Endothelial cell of umbilical vein (primary cell): ENCODE data around the gene JUP. TPM values are rescaled to one million over a fixed set of nuclear protein-coding genes. Genes with fewer than 3 reads are reported as not detected.

Experiments
- BruUV-seq: library from RNA; stranded (reverse); fragments of 400-500 nt; replicated peaks from 2 replicates; lab custom pipeline; 2021; lab: Mats Ljungman, UMichigan
- CTCF ChIA-PET: fragments of 300-600, 350-600 bp; sonication (Branson Sonifier 250); formaldehyde crosslinking; loops from one replicate; lab custom pipeline; 2021; ENCODE audit warnings: antibody characterized with exemption, inconsistent platforms; lab: Charles Lee
- POLR2A ChIA-PET: fragments of 300-600, 350-600 bp; sonication (Branson Sonifier 250); formaldehyde crosslinking; loops from one replicate; lab custom pipeline; 2021; ENCODE audit warnings: antibody characterized with exemption, inconsistent platforms; lab: Charles Lee
- DNase-seq: peaks from one replicate; pipeline ENCODE4 v3.0.0-alpha.2; 2011; ENCODE audit warnings: low read depth, low spot score
- FAIRE-seq: peaks from 2 replicates; lab custom pipeline; 2011; peaks lifted over from hg19 to GRCh38; lab: Jason Lieb, UNC
- H2AFZ ChIP-seq: 2 replicates; pipeline ENCODE4 v1.6.0; 2012; ENCODE audit warnings: low read depth, low read length, control low read depth, inconsistent platforms
- H3K27ac ChIP-seq: 2 replicates; pipeline ENCODE4 v1.5.1; 2011; ENCODE audit warnings: low read depth, mild to moderate bottlenecking, control low read depth, low read length, moderate library complexity; ENCODE audit not compliant: insufficient read depth
- H3K27me3 ChIP-seq, 2 experiments: 2 replicates each; pipeline versions ENCODE4 v1.6.0 to v1.6.1; 2011; ENCODE audit warnings: low read length in 2 of 2, mixed read lengths in 1 of 2; ENCODE audit not compliant: control insufficient read depth in 2 of 2, insufficient read depth in 2 of 2
- H3K36me3 ChIP-seq, 2 experiments: 2 replicates in 1 of 2; 3 replicates in 1 of 2; pipeline ENCODE4 v1.5.1; 2011; ENCODE audit warnings: low read length in 2 of 2, mild to moderate bottlenecking in 1 of 2, moderate library complexity in 1 of 2; ENCODE audit not compliant: control insufficient read depth in 2 of 2, insufficient read depth in 2 of 2; ENCODE audit errors: extremely low read depth in 1 of 2
- H3K4me1 ChIP-seq: 3 replicates; pipeline ENCODE4 v1.5.1; 2011; ENCODE audit warnings: mild to moderate bottlenecking, low read length; ENCODE audit not compliant: control insufficient read depth, insufficient read depth; ENCODE audit errors: extremely low read depth
- H3K4me2 ChIP-seq: 2 replicates; pipeline ENCODE4 v1.6.1; 2011; ENCODE audit warnings: low read length, control low read depth, mixed read lengths; ENCODE audit not compliant: insufficient read depth
- H3K4me3 ChIP-seq, 3 experiments: fragments of 200-600 bp in 1 of 3; sonication (generic), shearing (Covaris generic) in 1 of 3; replicated peaks in 1 of 3; 2 replicates each; pipeline ENCODE4 v1.5.1; 2011 to 2016; ENCODE audit warnings: control low read depth in 3 of 3, low read length in 3 of 3, mild to moderate bottlenecking in 2 of 3, inconsistent platforms in 1 of 3, low read depth in 1 of 3, moderate library complexity in 1 of 3; ENCODE audit not compliant: insufficient read depth in 1 of 3
- H3K79me2 ChIP-seq: 2 replicates; pipeline ENCODE4 v1.6.0; 2012; ENCODE audit warnings: low read length, inconsistent platforms; ENCODE audit not compliant: control insufficient read depth, insufficient read depth
- H3K9ac ChIP-seq: replicated peaks from 2 replicates; pipeline ENCODE3; 2011; ENCODE audit warnings: low read length, control low read depth; ENCODE audit not compliant: insufficient read depth; ENCODE audit errors: extremely low read depth
- H3K9me1 ChIP-seq: replicated peaks from 3 replicates; pipeline ENCODE4 v1.6.0; 2011; ENCODE audit warnings: mild to moderate bottlenecking, low read length; ENCODE audit not compliant: control insufficient read depth, insufficient read depth; ENCODE audit errors: extremely low read depth
- H3K9me3 ChIP-seq: replicated peaks from 2 replicates; pipeline ENCODE4 v1.5.1; 2012; ENCODE audit warnings: low read length, inconsistent platforms; ENCODE audit not compliant: control insufficient read depth, insufficient read depth
- H4K20me1 ChIP-seq: replicated peaks from 2 replicates; pipeline ENCODE3; 2011; ENCODE audit warnings: mild to moderate bottlenecking, low read length; ENCODE audit not compliant: control insufficient read depth, insufficient read depth; ENCODE audit errors: extremely low read depth
- EZH2 ChIP-seq: IDR thresholded peaks from 2 replicates; pipeline ENCODE4 v1.6.1; 2012; ENCODE audit warnings: borderline replicate concordance, low read depth, mild to moderate bottlenecking, moderate library complexity, low read length, inconsistent platforms; ENCODE audit not compliant: severe bottlenecking
- FOS ChIP-seq: IDR thresholded peaks from 2 replicates; pipeline ENCODE4 v1.6.1; 2011; ENCODE audit warnings: mild to moderate bottlenecking, low read length, moderate library complexity, borderline replicate concordance; ENCODE audit not compliant: insufficient read depth
- GATA2 ChIP-seq: IDR thresholded peaks from 2 replicates; pipeline ENCODE4 v1.7.0; 2011; ENCODE audit warnings: low read depth, mild to moderate bottlenecking, moderate library complexity, mixed read lengths, low read length; ENCODE audit not compliant: insufficient read length, insufficient read depth
- JUN ChIP-seq: IDR thresholded peaks from 2 replicates; pipeline ENCODE4 v1.6.1; 2011; ENCODE audit warnings: borderline replicate concordance, low read depth; ENCODE audit not compliant: insufficient read length, insufficient read depth
- MYC ChIP-seq: IDR thresholded peaks from one replicate; pipeline ENCODE4 v1.6.1; 2011; ENCODE audit warnings: mild to moderate bottlenecking, low read depth, low read length
- POLR2A ChIP-seq: IDR thresholded peaks from 2 replicates; pipeline ENCODE4 v1.6.1; 2012; ENCODE audit warnings: low read depth, mild to moderate bottlenecking, control low read depth, low read length
- POLR2AphosphoS5 ChIP-seq: IDR thresholded peaks from 2 replicates; pipeline ENCODE4 v1.6.1; 2012; ENCODE audit warnings: low read depth, mild to moderate bottlenecking, control low read depth, low read length, moderate library complexity; ENCODE audit not compliant: insufficient read depth
- dilution Hi-C: fragments of 300-500 bp; cut with MboI; formaldehyde crosslinking; loops from one replicate; pipeline ENCODE4 v1.15.0; 2019; ENCODE audit warnings: low sequenced_read_pairs; ENCODE audit not compliant: extremely low pct_ligation_motif_present
- intact Hi-C: fragments of 100-400 bp; cut with micrococcal nuclease; formaldehyde crosslinking; loops from one replicate; pipeline ENCODE4 v1.10.0; 2022
- polyA plus RNA-seq, 4 experiments: library from polyadenylated mRNA; depleted of rRNA in 3 of 4; stranded (reverse) in 3 of 4; unstranded in 1 of 4; fragments of >200 nt; gene quantifications; 2 replicates each; pipeline versions ENCODE4 v1.2.1 to v1.2.3, GENCODE V29; 2011 to 2012; ENCODE audit warnings: missing spikeins in 1 of 4
- total RNA-seq: library from RNA; stranded (reverse); gene quantifications from 2 replicates; pipeline ENCODE4 v1.2.3, GENCODE V29; 2021
- TF ChIP-seq, protein P1 (sequence below): IDR thresholded peaks from 2 replicates; pipeline ENCODE4 v1.6.1; 2011; ENCODE audit not compliant: insufficient read depth, insufficient read length
- TF ChIP-seq, protein P2 (sequence below), 2 donors: IDR thresholded peaks; 1 replicate in 1 of 2; 2 replicates in 1 of 2; pipeline ENCODE4 v1.5.1; 2011; ENCODE audit warnings: low read length in 2 of 2, mild to moderate bottlenecking in 2 of 2, moderate library complexity in 2 of 2, control low read depth in 1 of 2, inconsistent platforms in 1 of 2, low read depth in 1 of 2; ENCODE audit not compliant: insufficient read depth in 1 of 2; ENCODE audit errors: extremely low read depth in 1 of 2

JUP gene
- total and polyA plus RNA-seq, 2 donors (not counting 3 experiments of a cell fraction or from before 2014, with no cell fraction given), result 98.0 to 171 TPM

DNA sequence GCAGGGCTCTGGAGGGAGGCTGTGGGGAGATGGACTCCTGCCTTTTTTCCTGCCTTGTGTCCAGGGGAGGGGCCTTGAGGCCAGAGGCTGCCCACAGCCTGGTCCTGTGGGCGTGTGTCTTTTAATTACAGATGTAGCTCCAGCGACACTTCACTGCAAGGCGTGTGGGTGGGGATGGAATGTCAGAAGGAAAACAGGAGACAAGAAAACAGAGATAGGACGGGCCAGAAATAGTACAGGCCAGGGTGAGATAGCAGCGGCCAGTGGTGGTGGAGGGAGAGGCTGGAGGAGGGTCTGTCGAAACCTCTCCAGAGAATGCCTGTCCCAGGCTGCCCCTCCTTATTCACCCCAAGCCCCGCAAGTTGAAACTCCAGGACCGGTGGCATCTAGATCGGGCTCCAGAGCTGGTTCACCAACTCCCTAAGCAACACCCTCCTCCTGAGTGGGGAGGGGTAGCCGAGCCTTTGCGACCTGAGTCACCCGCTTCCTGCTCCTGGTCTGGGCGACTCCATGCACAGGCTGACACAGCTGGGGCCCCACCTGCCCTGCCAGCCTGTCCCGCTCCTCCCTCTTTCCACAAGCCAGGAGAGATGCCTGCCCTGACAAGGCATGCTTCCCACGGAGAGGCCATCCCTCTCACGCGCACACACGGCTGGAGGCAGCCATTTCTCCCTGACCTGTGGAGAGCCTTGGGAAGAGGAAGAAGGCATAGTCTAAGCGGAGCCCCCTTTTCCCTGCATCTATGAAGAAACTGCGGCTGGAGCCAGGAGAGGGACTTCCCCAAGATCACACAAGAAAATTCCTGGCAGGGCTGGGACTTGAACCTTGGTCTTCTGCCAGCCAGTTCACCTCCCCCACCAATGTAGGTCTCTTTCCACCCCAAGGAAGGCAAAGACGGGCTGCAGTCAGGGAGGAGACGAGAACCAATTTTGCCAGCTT lies 6.6 kb upstream of the JUP start:
- H3K9ac ChIP-seq, result peak overlapping the region; percentile 2
- peak; percentile 31 for TF ChIP-seq POLR2AphosphoS5
- no peak for TF ChIP-seq MYC
- no peak for TF ChIP-seq POLR2A
- TF ChIP-seq FOS, result peak; percentile 58
- dilution Hi-C loops, result no loop called here
- ChIA-PET POLR2A (interaction anchor here (2.1 kb wide), 1 partner anchor 15 kb away, joined by 13 read pairs; no protein-coding TSS in a partner anchor), CTCF (interaction anchor here (1.0 to 1.7 kb wide), 3 partner anchors 8 to 20 kb away, joined by 4 to 8 read pairs (median 4); no protein-coding TSS in a partner anchor)
- H3K27me3 ChIP-seq, result peaks cover 0 to 7% of the 10 kb centered on the region in 2 experiments
- peaks cover 16% of the 10 kb centered on the region for H3K4me1 ChIP-seq
- H3K9me3 ChIP-seq, result no peaks in the 10 kb centered on the region
- FAIRE-seq, result peak; percentile 94
- H4K20me1 ChIP-seq, result no peaks in the 10 kb centered on the region
- BruUV-seq, result no TSS peak
- no peaks in the 10 kb centered on the region for H3K36me3 ChIP-seq
- H3K9me1 ChIP-seq, result no peaks in the 10 kb centered on the region
- intact Hi-C loops, result loop anchor here (1.0 kb wide), 1 partner anchor 16 kb away; no protein-coding TSS in a partner anchor
- peak overlapping the region; percentile 43 for H2AFZ ChIP-seq
- H3K4me3 ChIP-seq, result no peak overlapping the region
- peak overlapping the region; percentile 51 for H3K27ac ChIP-seq
- H3K79me2 ChIP-seq, result no peaks in the 10 kb centered on the region
- H3K4me2 ChIP-seq, result peak overlapping the region; percentile 33
- peak; percentile 69 for DNase-seq

DNA sequence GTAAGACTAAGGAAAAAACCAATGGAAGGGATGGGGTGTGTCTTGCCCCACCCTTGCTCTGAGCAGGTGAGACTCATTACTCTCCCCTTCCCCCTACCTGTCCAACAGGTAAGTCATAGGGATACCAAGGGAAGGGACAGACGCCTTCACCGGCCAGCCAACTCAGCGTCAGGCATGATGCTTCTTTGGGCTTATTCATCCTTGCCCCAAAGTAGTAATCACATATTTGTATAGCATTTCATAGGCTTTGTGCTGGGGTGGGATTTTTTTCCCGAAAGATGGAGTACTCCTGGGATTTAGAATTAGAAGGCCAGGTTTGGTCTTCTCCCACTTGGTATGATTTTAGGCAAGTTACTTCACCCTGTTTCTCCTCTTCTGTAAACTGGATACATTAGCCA lies 509 bp upstream of the JUP start:
- no peaks in the 10 kb centered on the region for H3K9me1 ChIP-seq
- FAIRE-seq (no peak), DNase-seq (no peak)
- H3K79me2 ChIP-seq, result no peaks in the 10 kb centered on the region
- intact Hi-C loops (loop anchor here (2.0 kb wide), 2 partner anchors 14 kb away; no protein-coding TSS in a partner anchor), dilution Hi-C loops (no loop called here)
- no peak overlapping the region for H2AFZ ChIP-seq
- H3K4me1 ChIP-seq, result no peaks in the 10 kb centered on the region
- no peak overlapping the region for H3K9ac ChIP-seq
- H3K9me3 ChIP-seq, result no peaks in the 10 kb centered on the region
- H3K27me3 ChIP-seq, result peaks cover 0 to 7% of the 10 kb centered on the region in 2 experiments
- no TSS peak for BruUV-seq
- TF ChIP-seq, protein P1, sequence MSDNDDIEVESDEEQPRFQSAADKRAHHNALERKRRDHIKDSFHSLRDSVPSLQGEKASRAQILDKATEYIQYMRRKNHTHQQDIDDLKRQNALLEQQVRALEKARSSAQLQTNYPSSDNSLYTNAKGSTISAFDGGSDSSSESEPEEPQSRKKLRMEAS, result no peak
- TF ChIP-seq MYC (no peak), POLR2A (no peak), EZH2 (no peak), JUN (no peak), POLR2AphosphoS5 (no peak), FOS (no peak), GATA2 (no peak)
- TF ChIP-seq, protein P2, sequence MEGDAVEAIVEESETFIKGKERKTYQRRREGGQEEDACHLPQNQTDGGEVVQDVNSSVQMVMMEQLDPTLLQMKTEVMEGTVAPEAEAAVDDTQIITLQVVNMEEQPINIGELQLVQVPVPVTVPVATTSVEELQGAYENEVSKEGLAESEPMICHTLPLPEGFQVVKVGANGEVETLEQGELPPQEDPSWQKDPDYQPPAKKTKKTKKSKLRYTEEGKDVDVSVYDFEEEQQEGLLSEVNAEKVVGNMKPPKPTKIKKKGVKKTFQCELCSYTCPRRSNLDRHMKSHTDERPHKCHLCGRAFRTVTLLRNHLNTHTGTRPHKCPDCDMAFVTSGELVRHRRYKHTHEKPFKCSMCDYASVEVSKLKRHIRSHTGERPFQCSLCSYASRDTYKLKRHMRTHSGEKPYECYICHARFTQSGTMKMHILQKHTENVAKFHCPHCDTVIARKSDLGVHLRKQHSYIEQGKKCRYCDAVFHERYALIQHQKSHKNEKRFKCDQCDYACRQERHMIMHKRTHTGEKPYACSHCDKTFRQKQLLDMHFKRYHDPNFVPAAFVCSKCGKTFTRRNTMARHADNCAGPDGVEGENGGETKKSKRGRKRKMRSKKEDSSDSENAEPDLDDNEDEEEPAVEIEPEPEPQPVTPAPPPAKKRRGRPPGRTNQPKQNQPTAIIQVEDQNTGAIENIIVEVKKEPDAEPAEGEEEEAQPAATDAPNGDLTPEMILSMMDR (IDR thresholded peaks at IDR 0.05; ENCODE audit: extremely low read depth in 1 of 2, insufficient read depth in 1 of 2, low read depth in 1 of 2, low read length in 2 of 2), result no peak
- ChIA-PET POLR2A (interaction anchor here (0.6 to 2.4 kb wide), 16 partner anchors 8 to 99 kb away, joined by 3 to 82 read pairs (median 4); partner anchors contain the start of genes EIF1 and P3H4), CTCF (interaction anchor here (0.6 to 4.1 kb wide), 18 partner anchors 12 to 99 kb away, joined by 3 to 169 read pairs (median 7); partner anchors contain the start of genes EIF1, KLHL11 and P3H4)
- H3K36me3 ChIP-seq, result no peaks in the 10 kb centered on the region
- no peaks in the 10 kb centered on the region for H4K20me1 ChIP-seq
- no peak overlapping the region for H3K4me3 ChIP-seq
- no peak overlapping the region for H3K4me2 ChIP-seq
- H3K27ac ChIP-seq, result no peak overlapping the region
